NT2/D1 (cell line): Measurements from ENCODE around the gene VSTM2L.

Source experiments
- DNase-seq: peaks from one replicate; pipeline ENCODE4 v3.0.0-alpha.2; 2011; ENCODE audit warnings: low read depth, low spot score
- H3K27me3 ChIP-seq: 2 replicates; pipeline ENCODE4 v1.6.0; 2011; ENCODE audit warnings: mild to moderate bottlenecking; ENCODE audit not compliant: insufficient read length, insufficient read depth
- H3K36me3 ChIP-seq: 2 replicates; pipeline ENCODE4 v1.6.1; 2011; ENCODE audit warnings: mild to moderate bottlenecking, low read length, mixed read lengths; ENCODE audit not compliant: insufficient read depth, insufficient read length
- H3K4me1 ChIP-seq: 2 replicates; pipeline ENCODE4 v1.5.1; 2011; ENCODE audit not compliant: insufficient read depth, insufficient read length
- H3K4me3 ChIP-seq: 2 replicates; pipeline ENCODE4 v1.5.1; 2011; ENCODE audit warnings: low read depth; ENCODE audit not compliant: insufficient read length
- H3K9ac ChIP-seq: 2 replicates; pipeline ENCODE4 v1.6.0; 2011; ENCODE audit warnings: low read depth; ENCODE audit not compliant: insufficient read length
- H3K9me3 ChIP-seq: 2 replicates; pipeline ENCODE4 v1.5.1; 2011; ENCODE audit warnings: mild to moderate bottlenecking, low read length; ENCODE audit not compliant: insufficient read depth
- SUZ12 ChIP-seq: IDR thresholded peaks from 2 replicates; pipeline ENCODE4 v1.6.1; 2011; ENCODE audit not compliant: insufficient read length, insufficient read depth; ENCODE audit errors: extremely low read depth
- YY1 ChIP-seq: IDR thresholded peaks from 2 replicates; pipeline ENCODE4 v1.6.1; 2011; ENCODE audit not compliant: insufficient read length, insufficient read depth
- ZNF274 ChIP-seq: IDR thresholded peaks from 2 replicates; pipeline ENCODE4 v1.6.1; 2011; ENCODE audit warnings: mild to moderate bottlenecking, low read depth, low read length

Gene VSTM2L

GRCh38 chr20:37941992-37942391 lies 39.1 kb downstream of the VSTM2L start:
- no peak overlapping the region for H3K4me3 ChIP-seq
- H3K36me3 ChIP-seq = no peaks in the 10 kb centered on the region
- DNase-seq = no peak
- no peaks in the 10 kb centered on the region for H3K4me1 ChIP-seq
- no peaks in the 10 kb centered on the region for H3K9me3 ChIP-seq
- no peaks in the 10 kb centered on the region for H3K27me3 ChIP-seq
- H3K9ac ChIP-seq = no peak overlapping the region
- TF ChIP-seq ZNF274 = no peak
- no peak for TF ChIP-seq SUZ12

DNA sequence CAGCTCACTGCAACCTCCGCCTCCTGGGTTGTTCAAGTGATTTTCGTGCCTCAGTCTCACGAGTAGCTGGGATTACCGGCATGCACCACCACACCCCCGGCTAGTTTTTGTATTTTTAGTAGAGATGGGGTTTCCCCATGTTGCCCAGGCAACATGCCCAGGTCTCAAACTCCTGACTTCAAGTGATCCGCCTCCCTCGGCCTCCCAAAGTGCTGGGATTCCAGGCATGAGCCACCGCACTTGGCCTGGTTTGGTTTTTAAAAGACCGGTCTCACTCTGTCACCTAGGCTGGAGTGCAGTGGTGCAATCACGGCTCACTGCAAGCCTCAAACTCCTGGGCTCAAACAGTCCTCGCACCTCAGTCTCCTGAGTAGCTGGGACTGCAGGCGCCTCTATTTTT lies 40.1 kb downstream of the VSTM2L start:
- H3K9me3 ChIP-seq = peaks cover 9% of the 10 kb centered on the region; the same call in 1 of the 2 replicates
- no peak for DNase-seq
- no peaks in the 10 kb centered on the region for H3K36me3 ChIP-seq
- H3K4me1 ChIP-seq = no peaks in the 10 kb centered on the region
- H3K4me3 ChIP-seq = no peak overlapping the region
- TF ChIP-seq ZNF274 (no peak), YY1 (no peak), SUZ12 (no peak)
- H3K9ac ChIP-seq = no peak overlapping the region
- no peaks in the 10 kb centered on the region for H3K27me3 ChIP-seq

- no peak for DNase-seq
- TF ChIP-seq YY1 = no peak
- TF ChIP-seq ZNF274 = no peak
- TF ChIP-seq SUZ12 = no peak
- H3K9me3 ChIP-seq = peaks cover 13% of the 10 kb centered on the region; the same call in 1 of the 2 replicates
- no peak overlapping the region for H3K9ac ChIP-seq
- no peaks in the 10 kb centered on the region for H3K27me3 ChIP-seq
- no peaks in the 10 kb centered on the region for H3K36me3 ChIP-seq
- H3K4me1 ChIP-seq = no peaks in the 10 kb centered on the region
- no peak overlapping the region for H3K4me3 ChIP-seq
Measured at GRCh38 chr20:37943501-37944455, 40.9 kb downstream of the VSTM2L start.

DNA sequence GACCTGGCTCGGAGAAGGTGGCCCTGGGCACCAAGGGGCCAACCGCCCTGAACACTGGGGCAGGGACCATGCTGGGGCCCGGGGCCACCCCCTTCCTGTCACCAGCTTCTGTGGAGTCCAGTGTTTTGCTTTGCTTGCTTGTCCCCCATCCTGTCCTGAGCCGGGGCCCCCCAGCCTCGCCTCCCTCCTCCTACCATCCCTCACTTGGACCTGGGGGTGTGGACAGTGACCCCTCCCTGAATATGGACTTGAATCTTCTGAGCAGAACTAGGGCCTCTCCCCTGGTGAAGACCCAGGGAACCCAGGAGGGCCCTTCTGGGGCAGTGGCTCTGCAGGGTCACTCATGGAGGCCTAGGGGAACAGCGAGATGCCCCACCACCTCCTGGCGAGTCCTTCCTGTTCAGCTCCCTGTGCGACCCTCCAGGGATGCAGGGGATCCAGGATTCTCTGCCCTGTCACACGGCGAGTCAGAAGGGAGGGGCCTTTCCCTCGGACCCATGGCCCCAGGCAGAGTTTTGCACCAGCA lies 41.6 kb downstream of the VSTM2L start:
- Histone ChIP-seq H3K9ac (no peak overlapping the region), H3K4me1 (no peaks in the 10 kb centered on the region)
- no peak for TF ChIP-seq ZNF274
- no peak for TF ChIP-seq YY1
- TF ChIP-seq SUZ12 = no peak

DNA sequence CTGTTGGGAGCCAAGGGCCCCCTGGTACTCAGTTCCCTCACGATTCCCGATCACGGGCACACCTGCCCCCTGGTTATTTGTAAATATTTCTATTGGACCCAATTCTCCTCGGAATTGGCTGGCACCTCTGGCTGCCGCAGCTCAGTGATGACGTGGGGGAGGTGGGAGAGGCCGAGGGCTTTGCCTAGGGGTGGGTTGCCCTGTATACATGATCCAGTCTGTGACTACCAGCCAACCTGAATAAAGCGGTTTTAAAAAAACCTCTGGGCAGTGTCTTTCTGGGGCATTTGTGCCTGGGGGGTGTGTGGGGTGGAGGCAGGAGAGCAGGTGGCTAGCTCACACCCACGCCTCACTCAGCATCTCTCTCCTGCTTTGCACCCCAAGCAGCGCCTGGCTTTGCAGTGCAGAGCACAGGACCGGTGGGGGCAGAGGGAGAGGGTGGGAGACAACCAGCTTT lies 42.2 kb downstream of the VSTM2L start:
- Histone ChIP-seq H3K27me3 (no peaks in the 10 kb centered on the region), H3K9me3 (peaks cover 13% of the 10 kb centered on the region; the same call in 1 of the 2 replicates), H3K4me3 (no peak overlapping the region), H3K9ac (no peak overlapping the region), H3K36me3 (no peaks in the 10 kb centered on the region), H3K4me1 (no peaks in the 10 kb centered on the region)
- DNase-seq = no peak
- TF ChIP-seq ZNF274 (no peak), SUZ12 (no peak), YY1 (no peak)

More for the DNA sequence above, 41.6 kb downstream of the VSTM2L start:
- DNase-seq = no peak
- Histone ChIP-seq H3K27me3 (no peaks in the 10 kb centered on the region), H3K9me3 (peaks cover 13% of the 10 kb centered on the region; the same call in 1 of the 2 replicates), H3K4me3 (no peak overlapping the region), H3K36me3 (no peaks in the 10 kb centered on the region)

- Histone ChIP-seq H3K4me3 (no peak overlapping the region), H3K9me3 (peaks cover 13% of the 10 kb centered on the region; the same call in 1 of the 2 replicates), H3K9ac (no peak overlapping the region), H3K4me1 (no peaks in the 10 kb centered on the region), H3K27me3 (no peaks in the 10 kb centered on the region), H3K36me3 (no peaks in the 10 kb centered on the region)
- TF ChIP-seq ZNF274 (no peak), YY1 (no peak), SUZ12 (no peak)
- no peak for DNase-seq
Measured at GRCh38 chr20:37946946-37947345, 44.0 kb downstream of the VSTM2L start.

DNA sequence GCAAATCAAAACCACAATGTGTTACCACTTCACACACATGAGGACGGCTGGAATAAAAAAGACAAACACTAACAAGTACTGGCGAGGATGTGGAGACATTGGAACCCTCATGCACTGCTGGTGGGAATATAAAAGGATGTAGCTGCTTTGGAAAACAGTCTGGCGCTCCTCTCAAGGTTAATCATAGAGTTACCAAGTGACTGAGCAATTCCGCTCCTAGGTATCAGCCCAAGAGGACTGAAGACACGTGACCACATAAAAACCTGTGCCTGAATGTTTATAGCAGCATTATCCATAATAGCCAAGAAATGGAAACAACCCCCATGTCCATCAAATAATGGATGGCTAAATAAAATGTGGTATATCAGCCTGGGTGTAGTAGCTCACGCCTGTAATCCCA lies 45.0 kb downstream of the VSTM2L start:
- DNase-seq = no peak
- Histone ChIP-seq H3K27me3 (no peaks in the 10 kb centered on the region), H3K36me3 (no peaks in the 10 kb centered on the region)

More for the DNA sequence above, 45.0 kb downstream of the VSTM2L start:
- Histone ChIP-seq H3K4me3 (no peak overlapping the region), H3K9ac (no peak overlapping the region), H3K9me3 (peaks cover 13% of the 10 kb centered on the region; the same call in 1 of the 2 replicates), H3K4me1 (no peaks in the 10 kb centered on the region)
- TF ChIP-seq ZNF274 (no peak), SUZ12 (no peak), YY1 (no peak)
